Measurements from ENCODE around the gene GASK1B. TPM values are rescaled to one million over a fixed set of nuclear protein-coding genes. Genes with fewer than 3 reads are reported as not detected.

The GASK1B gene
- total and polyA plus RNA-seq, 11 donors: 10.0 to 108 (median 66.1) TPM

DNA sequence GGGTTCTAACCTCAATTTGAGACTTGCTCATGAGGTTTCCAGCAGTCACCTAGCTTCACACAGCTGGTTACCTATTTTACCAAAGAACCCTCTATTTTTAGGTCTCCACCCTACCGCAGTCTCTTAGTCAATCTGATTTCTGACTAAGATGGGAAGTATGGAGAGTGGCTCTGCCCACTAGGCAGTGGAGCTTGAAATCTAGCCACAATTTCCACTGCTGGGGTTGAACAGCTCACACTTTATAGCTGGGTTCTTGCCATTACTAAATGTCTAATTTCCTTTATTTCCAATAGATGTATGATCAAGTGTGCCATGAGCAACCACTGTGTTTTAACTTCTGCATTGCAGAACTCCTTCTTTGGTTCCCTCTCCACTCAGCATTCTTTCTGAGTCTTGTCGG, 43.1 kb downstream of the GASK1B start:
- H3K4me3 ChIP-seq: no peak overlapping the region
- H3K36me3 ChIP-seq: peaks cover 0 to 59% (median 48%) of the 10 kb centered on the region in 9 donors
- TF ChIP-seq, protein P1, sequence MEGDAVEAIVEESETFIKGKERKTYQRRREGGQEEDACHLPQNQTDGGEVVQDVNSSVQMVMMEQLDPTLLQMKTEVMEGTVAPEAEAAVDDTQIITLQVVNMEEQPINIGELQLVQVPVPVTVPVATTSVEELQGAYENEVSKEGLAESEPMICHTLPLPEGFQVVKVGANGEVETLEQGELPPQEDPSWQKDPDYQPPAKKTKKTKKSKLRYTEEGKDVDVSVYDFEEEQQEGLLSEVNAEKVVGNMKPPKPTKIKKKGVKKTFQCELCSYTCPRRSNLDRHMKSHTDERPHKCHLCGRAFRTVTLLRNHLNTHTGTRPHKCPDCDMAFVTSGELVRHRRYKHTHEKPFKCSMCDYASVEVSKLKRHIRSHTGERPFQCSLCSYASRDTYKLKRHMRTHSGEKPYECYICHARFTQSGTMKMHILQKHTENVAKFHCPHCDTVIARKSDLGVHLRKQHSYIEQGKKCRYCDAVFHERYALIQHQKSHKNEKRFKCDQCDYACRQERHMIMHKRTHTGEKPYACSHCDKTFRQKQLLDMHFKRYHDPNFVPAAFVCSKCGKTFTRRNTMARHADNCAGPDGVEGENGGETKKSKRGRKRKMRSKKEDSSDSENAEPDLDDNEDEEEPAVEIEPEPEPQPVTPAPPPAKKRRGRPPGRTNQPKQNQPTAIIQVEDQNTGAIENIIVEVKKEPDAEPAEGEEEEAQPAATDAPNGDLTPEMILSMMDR (IDR thresholded peaks at IDR 0.05): no peak
- no peak for TF ChIP-seq POLR2A (IDR thresholded peaks at IDR 0.05)
- no peak overlapping the region for H3K27ac ChIP-seq
- H3K27me3 ChIP-seq: no peaks in the 10 kb centered on the region
- intact Hi-C loops (cut with DNase I): loop anchor here in 3 of 10 donors (5.0 to 10.0 kb wide), 3 partner anchors 33 to 75 kb away; no protein-coding TSS in a partner anchor
- peaks cover 0 to 38% (median 16%) of the 10 kb centered on the region in 12 donors for H3K4me1 ChIP-seq
- no peak for DNase-seq
- WGBS, 4 donors: 82 to 86% (median 84%) methylated on average over 2 of the region's 2 CpGs
- no peaks in the 10 kb centered on the region for H3K9me3 ChIP-seq
- peak in 1 of 4 donors; percentile 36 for ATAC-seq

DNA sequence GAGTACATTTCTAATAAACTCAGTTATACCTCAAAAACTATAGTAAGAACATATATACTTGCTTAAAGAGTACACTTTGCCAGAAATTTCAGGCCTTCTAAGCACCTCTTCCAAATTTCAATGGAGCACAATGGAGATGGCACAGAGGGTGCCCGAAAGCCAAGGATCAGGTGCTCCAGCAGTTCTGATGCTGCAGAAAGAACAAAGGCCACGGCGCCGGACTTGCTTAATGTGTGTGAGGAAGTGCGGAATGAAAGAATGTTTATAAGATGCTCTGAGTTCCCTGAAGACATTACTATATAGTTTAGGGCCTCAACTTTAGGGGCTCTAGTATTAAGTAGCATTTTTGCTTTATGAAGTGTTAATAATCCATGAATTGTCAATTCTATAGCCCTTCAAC, 44.3 kb downstream of the GASK1B start:
- ATAC-seq (no peak), DNase-seq (no peak)
- H3K27ac ChIP-seq: no peak overlapping the region
- H3K9me3 ChIP-seq: no peaks in the 10 kb centered on the region
- intact Hi-C loops (cut with DNase I): loop anchor here in 3 of 10 donors (5.0 to 10.0 kb wide), 2 partner anchors 34 to 74 kb away; no protein-coding TSS in a partner anchor
- H3K36me3 ChIP-seq: peaks cover 0 to 66% (median 48%) of the 10 kb centered on the region in 9 donors
- 96 to 98% (median 98%) methylated on average over 5 of the region's 5 CpGs for WGBS, 4 donors
- TF ChIP-seq POLR2A (IDR thresholded peaks at IDR 0.05): no peak
- TF ChIP-seq, protein P1 (IDR thresholded peaks at IDR 0.05): no peak
- H3K27me3 ChIP-seq: no peaks in the 10 kb centered on the region
- no peak overlapping the region for H3K4me3 ChIP-seq
- H3K4me1 ChIP-seq: peaks cover 0 to 40% (median 11%) of the 10 kb centered on the region in 12 donors

DNA sequence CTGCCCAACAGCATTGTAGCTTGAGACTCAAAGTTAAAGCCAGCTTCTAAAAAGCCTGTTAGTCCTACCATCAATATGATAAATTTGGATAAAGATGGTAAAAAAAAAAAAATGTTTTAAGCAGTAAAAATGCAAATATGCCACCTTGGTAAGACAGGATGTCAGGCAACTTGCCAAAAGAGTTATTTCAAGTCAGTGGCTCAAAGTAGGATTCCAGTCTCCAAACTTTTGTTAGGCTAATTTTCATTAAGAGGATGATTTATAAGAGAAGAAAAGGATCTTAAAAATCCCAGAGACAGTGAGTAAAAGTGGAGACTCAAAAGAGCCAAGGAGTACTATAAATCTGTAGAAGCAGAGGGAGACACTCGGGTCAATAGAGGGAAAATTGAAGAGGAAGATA, 47.5 kb downstream of the GASK1B start:
- intact Hi-C loops (cut with DNase I): loop anchor here in 3 of 10 donors (5.0 to 10.0 kb wide), 2 partner anchors 37 to 71 kb away; no protein-coding TSS in a partner anchor
- 82 to 89% (median 89%) methylated on average over 1 of the region's 1 CpG for WGBS, 4 donors
- H3K36me3 ChIP-seq: peaks cover 0 to 62% (median 43%) of the 10 kb centered on the region in 9 donors
- no peak overlapping the region for H3K4me3 ChIP-seq
- ATAC-seq: no peak
- TF ChIP-seq, protein P1 (IDR thresholded peaks at IDR 0.05): no peak
- TF ChIP-seq POLR2A (IDR thresholded peaks at IDR 0.05): no peak
- H3K27me3 ChIP-seq: no peaks in the 10 kb centered on the region
- peak overlapping the region in 1 of 12 donors; percentile 13 for H3K27ac ChIP-seq
- DNase-seq: no peak
- H3K4me1 ChIP-seq: peaks cover 0 to 38% (median 17%) of the 10 kb centered on the region in 12 donors
- no peaks in the 10 kb centered on the region for H3K9me3 ChIP-seq

Other genes with a start within 250 kb of the GASK1B start
- gene TMEM144, start 37.5 kb upstream of the GASK1B start, total RNA-seq: 10 to 100 TPM in 6 of 9 donors, 1 to 10 TPM in 3; 6.8 to 17.7 (median 12.5) TPM
- 1 to 10 TPM; 2.3 to 8.0 TPM for gene TMEM144, start 37.5 kb upstream of the GASK1B start, polyA plus RNA-seq

All from heart left ventricle (tissue), 16 donors.